Nephron progenitor cell (in vitro differentiated cells): ENCODE results near the gene PDLIM7.

Source experiments
- DNase-seq: peaks from one replicate; pipeline ENCODE4 v3.0.0; 2021
- H3K27ac Mint-ChIP-seq: 2 replicates; pipeline ENCODE4 v1.8.0; 2021; ENCODE audit warnings: mild to moderate bottlenecking, moderate library complexity, mixed read lengths
- H3K27me3 Mint-ChIP-seq: 2 replicates; pipeline ENCODE4 v1.8.0; 2021; ENCODE audit warnings: mild to moderate bottlenecking, low read depth, mixed read lengths; ENCODE audit not compliant: poor library complexity
- H3K36me3 Mint-ChIP-seq: 2 replicates; pipeline ENCODE4 v1.8.0; 2021; ENCODE audit warnings: low read depth, mixed read lengths
- H3K4me1 Mint-ChIP-seq: 2 replicates; pipeline ENCODE4 v1.8.0; 2021; ENCODE audit warnings: mixed read lengths
- H3K4me3 Mint-ChIP-seq: 2 replicates; pipeline ENCODE4 v1.8.0; 2021; ENCODE audit warnings: mild to moderate bottlenecking, moderate library complexity, mixed read lengths
- H3K9me3 Mint-ChIP-seq: 2 replicates; pipeline ENCODE4 v1.8.0; 2021; ENCODE audit warnings: mild to moderate bottlenecking, moderate library complexity, mixed read lengths
- CTCF ChIP-seq: fragments of 200-600 bp; sonication (generic); IDR thresholded peaks from 2 replicates; pipeline ENCODE4 v1.5.0; 2021; ENCODE audit warnings: antibody characterized with exemption

Gene PDLIM7

DNA sequence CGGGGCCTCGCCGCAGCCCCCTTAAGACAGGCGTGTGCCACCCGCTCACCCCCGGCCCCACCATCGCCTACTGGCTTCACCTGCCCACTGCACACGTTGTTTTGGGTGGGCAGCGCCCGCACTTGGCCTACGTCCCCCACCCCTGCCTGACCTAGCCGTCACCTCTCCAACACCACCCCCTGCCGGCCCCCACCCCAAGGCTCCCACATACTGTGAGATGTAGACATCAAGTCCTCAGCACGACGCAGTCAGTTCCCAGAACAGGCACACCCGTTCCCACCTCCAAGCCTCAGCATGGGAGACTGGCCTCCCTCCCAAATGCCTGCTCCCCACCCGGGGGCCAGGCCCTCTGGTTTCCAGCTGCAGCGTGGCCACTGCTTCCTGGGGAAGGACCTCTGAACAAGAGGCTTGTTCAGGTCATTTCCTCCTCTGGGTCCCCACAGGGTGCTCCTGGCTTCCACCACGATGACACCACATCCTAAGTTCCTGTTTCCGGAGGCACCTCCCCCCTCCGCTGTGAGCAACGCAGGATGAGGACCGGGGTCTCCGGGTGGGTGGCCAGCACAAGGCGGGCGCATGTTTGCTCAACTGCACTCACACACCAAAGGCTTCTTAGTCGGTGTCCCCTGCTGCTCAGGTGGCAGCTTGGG, 35.3 kb downstream of the PDLIM7 start:
- Mint-ChIP-seq H3K27me3 (no peaks in the 10 kb centered on the region), H3K4me3 (no peak overlapping the region), H3K27ac (peak overlapping the region; percentile 43), H3K4me1 (peaks cover 10% of the 10 kb centered on the region), H3K36me3 (peaks cover 58% of the 10 kb centered on the region), H3K9me3 (peaks cover 22% of the 10 kb centered on the region)
- no peak for DNase-seq
- TF ChIP-seq CTCF, result no peak

DNA sequence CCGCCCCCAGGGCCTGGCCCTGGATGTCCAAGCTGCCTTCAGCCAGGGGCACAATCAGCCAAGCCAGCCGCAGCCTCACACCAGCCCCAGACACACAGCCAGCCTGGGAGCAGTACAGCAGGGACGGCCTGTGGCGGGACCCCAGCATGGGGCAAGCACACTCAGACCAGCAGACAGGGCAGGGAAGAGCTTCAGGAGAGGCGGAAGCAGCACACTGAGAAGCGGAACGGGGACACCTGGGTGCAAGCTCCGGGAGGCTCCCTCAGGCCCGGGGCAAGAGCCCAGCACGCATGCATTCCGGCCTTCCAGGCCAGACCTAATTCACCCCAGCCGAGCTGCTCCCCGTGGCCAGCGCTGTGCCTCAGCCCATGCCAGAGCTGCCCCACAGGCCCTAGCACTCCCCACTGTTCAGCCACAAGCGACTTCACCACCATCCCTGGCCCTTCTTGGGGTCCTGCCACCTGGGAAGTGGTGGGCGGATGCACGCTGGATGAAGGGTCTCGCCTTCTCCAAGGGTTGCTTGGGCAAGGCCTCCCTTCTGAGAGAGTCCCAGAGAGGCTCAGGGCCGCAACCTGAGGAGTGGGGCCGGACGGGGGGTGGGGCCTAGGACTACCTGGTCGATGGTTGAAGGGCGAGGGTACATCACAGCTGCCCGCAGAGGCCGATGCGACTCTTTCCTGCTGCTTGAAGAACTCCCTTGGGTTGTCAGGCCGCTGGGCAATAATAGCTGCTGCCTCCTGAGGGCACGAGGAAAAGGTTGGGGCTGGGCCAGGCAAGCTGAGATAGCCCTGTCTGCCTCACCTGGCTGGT, 37.4 kb downstream of the PDLIM7 start:
- TF ChIP-seq CTCF, result no peak

DNA sequence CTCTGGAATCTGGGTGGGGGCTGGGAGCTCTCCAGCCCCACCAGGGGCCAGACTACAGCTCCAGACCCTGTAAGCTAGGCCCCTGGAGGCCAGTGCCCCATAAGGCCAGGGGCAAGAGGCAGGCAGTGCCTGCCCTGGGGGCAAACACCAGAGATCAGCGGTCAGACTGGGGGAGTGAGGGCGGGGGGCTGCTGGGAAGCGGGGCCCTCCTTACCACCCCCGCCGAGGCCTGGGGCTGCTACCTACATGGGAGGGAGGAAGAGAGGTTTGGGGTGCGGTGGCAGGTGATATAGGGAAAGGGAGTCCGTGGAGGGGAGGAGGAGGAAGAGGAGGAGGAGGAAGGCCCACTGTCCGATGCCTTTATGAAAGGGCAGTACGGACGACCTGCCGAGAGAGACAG, 38.0 kb downstream of the PDLIM7 start:
- no peak overlapping the region for H3K4me3 Mint-ChIP-seq
- H3K27me3 Mint-ChIP-seq, result no peaks in the 10 kb centered on the region

More for the DNA sequence above, 37.4 kb downstream of the PDLIM7 start:
- Mint-ChIP-seq H3K4me3 (no peak overlapping the region), H3K36me3 (peaks cover 45% of the 10 kb centered on the region), H3K27ac (peak overlapping the region; percentile 86), H3K27me3 (no peaks in the 10 kb centered on the region), H3K4me1 (peaks cover 22% of the 10 kb centered on the region), H3K9me3 (peaks cover under 1% of the 10 kb centered on the region)
- no peak for DNase-seq

DNA sequence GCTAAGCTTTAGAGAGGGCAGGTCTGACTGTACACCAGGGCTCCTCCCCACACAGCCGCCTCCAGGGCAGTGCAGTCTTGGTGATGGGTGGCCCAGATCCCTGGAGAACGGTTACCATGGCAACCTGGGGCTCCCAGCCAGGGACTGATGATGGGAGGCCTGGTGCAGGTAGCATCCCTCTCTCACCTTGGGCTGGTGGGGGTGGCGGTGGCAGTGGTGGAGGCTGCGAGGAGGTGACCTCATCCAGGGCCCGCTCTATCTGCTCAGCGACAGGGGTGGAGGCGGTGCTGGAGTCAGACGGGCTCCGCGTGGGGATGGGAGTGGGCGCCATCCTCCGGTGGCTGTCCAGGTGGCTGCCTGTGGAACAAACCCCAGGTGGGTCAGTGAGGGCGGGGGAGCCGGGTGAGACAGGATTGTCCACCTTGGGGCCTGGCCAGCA, 38.5 kb downstream of the PDLIM7 start:
- no peak overlapping the region for H3K27ac Mint-ChIP-seq
- H3K27me3 Mint-ChIP-seq, result peaks cover 2% of the 10 kb centered on the region
- no peaks in the 10 kb centered on the region for H3K9me3 Mint-ChIP-seq
- peak; percentile 34 for DNase-seq
- peaks cover 22% of the 10 kb centered on the region for H3K4me1 Mint-ChIP-seq
- TF ChIP-seq CTCF, result no peak
- no peak overlapping the region for H3K4me3 Mint-ChIP-seq
- peaks cover 38% of the 10 kb centered on the region for H3K36me3 Mint-ChIP-seq

More for the DNA sequence above, 38.0 kb downstream of the PDLIM7 start:
- Mint-ChIP-seq H3K4me1 (peaks cover 22% of the 10 kb centered on the region), H3K9me3 (no peaks in the 10 kb centered on the region), H3K36me3 (peaks cover 38% of the 10 kb centered on the region), H3K27ac (peak overlapping the region; percentile 51)
- DNase-seq, result no peak
- TF ChIP-seq CTCF, result no peak

DNA sequence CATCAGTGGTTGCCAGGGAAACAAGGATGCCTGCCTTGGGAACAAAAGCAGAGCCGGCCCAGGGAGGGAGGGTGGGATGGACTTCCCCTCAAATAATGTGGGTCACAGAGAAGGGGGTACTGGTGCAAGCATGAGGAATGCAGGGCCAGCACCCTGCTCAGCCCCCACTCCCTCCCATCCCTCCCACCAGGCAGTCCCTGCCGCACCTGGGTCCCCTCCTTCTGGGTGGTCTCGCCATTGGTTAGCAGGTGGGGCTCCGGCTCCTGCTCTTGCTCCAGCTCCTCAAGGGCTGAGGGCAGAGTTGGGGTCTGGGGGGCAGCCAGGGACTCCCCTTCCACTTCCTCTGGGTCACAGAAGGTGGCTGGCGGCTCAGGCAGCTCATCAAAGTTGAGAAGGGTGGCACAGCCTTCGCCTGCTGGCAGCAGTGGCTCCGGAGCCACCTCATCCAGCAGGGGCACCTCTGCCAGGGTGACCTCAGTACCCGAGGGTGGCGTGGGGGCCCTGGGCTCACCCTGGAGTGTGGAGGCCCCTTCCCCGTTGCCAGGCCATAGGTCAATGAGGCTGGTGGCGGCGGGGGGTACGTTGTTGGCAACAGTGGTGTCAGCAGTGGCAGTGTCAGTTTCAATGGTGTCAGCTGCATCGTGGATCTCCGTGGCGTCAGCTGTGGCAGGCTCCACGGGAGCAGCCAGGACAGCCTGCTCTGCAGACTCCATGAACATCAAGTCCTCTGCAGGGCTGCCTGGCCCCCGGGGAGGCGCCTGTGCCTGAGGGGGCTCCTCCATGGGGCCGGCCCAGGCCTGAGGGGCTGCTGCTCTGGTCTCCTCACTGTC, 39.3 kb downstream of the PDLIM7 start:
- Mint-ChIP-seq H3K27ac (no peak overlapping the region), H3K9me3 (no peaks in the 10 kb centered on the region), H3K36me3 (peaks cover 30% of the 10 kb centered on the region), H3K4me3 (no peak overlapping the region), H3K27me3 (peaks cover 4% of the 10 kb centered on the region), H3K4me1 (peaks cover 31% of the 10 kb centered on the region)
- DNase-seq, result no peak
- TF ChIP-seq CTCF, result no peak
